ENCODE results near the gene ESPN. TPM values are rescaled to one million over a fixed set of nuclear protein-coding genes. Genes with fewer than 3 reads are reported as not detected.
"Not testable (repeated sequence)": the region's sequence is repeated elsewhere in the genome, so short reads cannot be mapped to it uniquely, and the experiment has no call there.

The ESPN gene
- total RNA-seq, 4 donors from 2014 or later, result 40.2 to 368 (median 157) TPM

- intact Hi-C loops (cut with DNase I; ENCODE audit: low total_unique reads), result no loop called here
- Histone ChIP-seq H3K4me1 (peaks cover 16 to 49% (median 46%) of the 10 kb centered on the region in 4 donors), H3K36me3 (no peaks in the 10 kb centered on the region), H3K9me3 (no peaks in the 10 kb centered on the region), H3K27me3 (peaks cover 67% of the 10 kb centered on the region), H3K27ac (peak overlapping the region in 2 of 4 donors; percentile 11 to 76), H3K4me3 (no peak overlapping the region)
- 70 to 77% methylated on average over 2 to 10 of the region's 10 CpGs for WGBS, 2 donors (ENCODE audit: low coverage in 1 of 2)
- TF ChIP-seq POLR2A (IDR thresholded peaks at IDR 0.05) (no peak), CTCF (IDR thresholded peaks at IDR 0.05) (no peak), EP300 (IDR thresholded peaks at IDR 0.05; ENCODE audit: low read depth) (no peak), POLR2AphosphoS5 (IDR thresholded peaks at IDR 0.05) (no peak)
- in situ Hi-C loops (cut with MboI; ENCODE audit: low pct_ligation_motif_present in 1 of 4, low pct_unique_long_range_greater_than_20kb in 1 of 4, low sequenced_read_pairs in 3 of 4), result no loop called here
- DNase-seq, result no peak
These were observed 2.4 kb downstream of the ESPN start for GRCh38 chr1:6426972-6427350.

DNA sequence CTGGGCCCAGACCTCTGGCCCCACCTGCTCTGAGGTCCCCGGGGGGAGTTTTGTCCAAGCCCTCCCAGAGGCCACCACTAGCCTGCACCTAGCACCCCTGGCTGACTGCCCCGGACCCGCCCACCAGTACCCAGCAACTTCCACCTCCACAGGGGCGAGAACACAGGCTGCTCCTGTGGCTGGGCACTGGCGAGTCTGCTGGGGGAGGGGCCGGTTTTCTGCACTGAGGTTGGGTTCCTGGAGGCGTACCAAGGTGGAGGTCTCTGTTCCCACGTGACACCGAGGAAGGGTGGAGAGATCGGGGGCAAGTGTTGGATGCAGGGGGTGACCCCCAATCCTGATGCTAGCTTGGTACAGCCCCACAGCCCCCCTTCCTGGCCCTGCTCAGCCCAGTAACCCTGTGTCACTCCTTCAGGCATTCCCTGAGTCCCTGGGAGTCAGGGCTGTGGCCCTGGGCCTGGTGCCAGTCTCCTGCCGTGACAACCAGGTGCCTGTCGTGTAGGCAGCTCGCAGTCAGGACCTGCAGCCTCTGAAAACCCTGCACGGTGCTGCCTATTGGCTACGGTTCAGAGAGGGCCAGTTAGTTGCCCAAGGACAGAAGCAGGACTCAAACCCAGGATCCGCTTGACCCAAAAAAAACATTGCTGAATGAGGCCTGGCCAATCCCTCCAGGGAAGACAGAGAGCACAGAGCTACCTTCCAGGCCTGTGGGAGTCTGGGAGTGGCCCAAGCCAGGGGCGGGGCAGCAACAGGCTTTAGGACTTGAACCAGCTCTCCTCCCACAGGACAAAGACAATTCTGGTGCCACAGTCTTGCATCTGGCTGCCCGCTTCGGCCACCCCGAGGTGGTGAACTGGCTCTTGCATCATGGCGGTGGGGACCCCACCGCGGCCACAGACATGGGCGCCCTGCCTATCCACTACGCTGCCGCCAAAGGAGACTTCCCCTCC, 3.1 kb downstream of the ESPN start:
- Histone ChIP-seq H3K27ac (peak overlapping the region; percentile 11 to 76 (median 50)), H3K4me3 (no peak overlapping the region), H3K36me3 (no peaks in the 10 kb centered on the region), H3K4me1 (peaks cover 16 to 49% (median 46%) of the 10 kb centered on the region in 4 donors), H3K27me3 (peaks cover 63% of the 10 kb centered on the region), H3K9me3 (no peaks in the 10 kb centered on the region)
- WGBS, 2 donors (ENCODE audit: low coverage in 1 of 2), result 54% methylated on average over 22 of the region's 26 CpGs; no CpG with 5 or more reads in 1 of the 2 donors
- in situ Hi-C loops (cut with MboI; ENCODE audit: low pct_ligation_motif_present in 1 of 4, low pct_unique_long_range_greater_than_20kb in 1 of 4, low sequenced_read_pairs in 3 of 4) (no loop called here), intact Hi-C loops (cut with DNase I; ENCODE audit: low total_unique reads) (no loop called here)
- TF ChIP-seq POLR2AphosphoS5 (IDR thresholded peaks at IDR 0.05), result no peak
- no peak for TF ChIP-seq POLR2A (IDR thresholded peaks at IDR 0.05)
- TF ChIP-seq CTCF (IDR thresholded peaks at IDR 0.05), result no peak
- TF ChIP-seq EP300 (IDR thresholded peaks at IDR 0.05; ENCODE audit: low read depth), result no peak
- DNase-seq, result peak; percentile 69

GRCh38 chr1:6428453-6428852, 3.9 kb downstream of the ESPN start:
- peak overlapping the region in 1 of 4 donors; percentile 76 for H3K27ac ChIP-seq
- DNase-seq; H3K9me3 ChIP-seq; H3K36me3 ChIP-seq; H3K4me3 ChIP-seq; intact Hi-C loops (cut with DNase I; ENCODE audit: low total_unique reads); in situ Hi-C loops (cut with MboI; ENCODE audit: low pct_ligation_motif_present in 1 of 4, low pct_unique_long_range_greater_than_20kb in 1 of 4, low sequenced_read_pairs in 3 of 4): not testable (repeated sequence)
- 62% methylated on average over 4 of the region's 6 CpGs; no CpG with 5 or more reads in 1 of the 2 donors for WGBS, 2 donors (ENCODE audit: low coverage in 1 of 2)
- peaks cover 57% of the 10 kb centered on the region for H3K27me3 ChIP-seq
- H3K4me1 ChIP-seq, result peaks cover 16 to 46% (median 43%) of the 10 kb centered on the region in 4 donors

DNA sequence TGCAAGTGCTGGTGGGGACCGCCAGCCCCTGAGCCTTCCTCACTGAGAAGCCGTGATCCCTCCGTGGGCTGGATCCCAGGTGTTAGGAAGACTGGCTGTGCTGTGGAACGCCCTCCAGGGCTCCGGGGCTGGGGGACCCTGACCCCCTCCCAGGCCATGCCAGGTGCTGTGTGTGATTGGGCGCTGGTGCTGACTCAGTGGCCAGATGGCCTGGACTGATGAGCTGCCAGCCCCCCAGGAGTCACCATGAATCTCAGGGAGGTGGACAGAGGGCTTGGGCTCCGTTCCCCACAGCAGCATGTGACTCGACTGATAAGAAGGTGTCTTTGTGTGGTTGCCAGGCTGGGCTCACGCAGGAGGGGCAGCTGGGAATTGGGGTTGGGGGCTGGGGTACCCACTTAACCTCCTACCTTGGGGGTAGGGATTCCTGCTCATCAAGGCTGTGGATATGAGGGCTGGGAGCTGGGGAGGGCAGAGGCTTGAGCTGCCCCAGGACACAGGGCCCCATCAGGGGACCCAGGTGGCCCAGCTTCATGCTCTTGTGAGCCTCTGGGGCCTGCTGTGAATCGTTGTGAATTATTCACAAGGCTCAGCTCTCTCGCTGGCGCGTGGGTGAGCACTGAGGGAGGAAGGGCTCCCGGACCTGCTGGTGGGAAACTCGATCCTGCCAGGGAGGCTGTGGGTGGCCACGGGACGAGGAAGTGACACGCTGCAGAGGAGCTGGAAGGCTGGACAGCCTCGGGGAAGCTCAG, 5.3 kb downstream of the ESPN start:
- H3K9me3 ChIP-seq; DNase-seq; H3K27ac ChIP-seq; in situ Hi-C loops (cut with MboI; ENCODE audit: low pct_ligation_motif_present in 1 of 4, low pct_unique_long_range_greater_than_20kb in 1 of 4, low sequenced_read_pairs in 3 of 4); H3K4me3 ChIP-seq; H3K36me3 ChIP-seq; intact Hi-C loops (cut with DNase I; ENCODE audit: low total_unique reads): not testable (repeated sequence)
- WGBS, 2 donors (ENCODE audit: low coverage in 1 of 2), result 67% methylated on average over 14 of the region's 19 CpGs; no CpG with 5 or more reads in 1 of the 2 donors
- H3K4me1 ChIP-seq, result peaks cover 9 to 35% (median 31%) of the 10 kb centered on the region in 4 donors
- peaks cover 44% of the 10 kb centered on the region for H3K27me3 ChIP-seq

DNA sequence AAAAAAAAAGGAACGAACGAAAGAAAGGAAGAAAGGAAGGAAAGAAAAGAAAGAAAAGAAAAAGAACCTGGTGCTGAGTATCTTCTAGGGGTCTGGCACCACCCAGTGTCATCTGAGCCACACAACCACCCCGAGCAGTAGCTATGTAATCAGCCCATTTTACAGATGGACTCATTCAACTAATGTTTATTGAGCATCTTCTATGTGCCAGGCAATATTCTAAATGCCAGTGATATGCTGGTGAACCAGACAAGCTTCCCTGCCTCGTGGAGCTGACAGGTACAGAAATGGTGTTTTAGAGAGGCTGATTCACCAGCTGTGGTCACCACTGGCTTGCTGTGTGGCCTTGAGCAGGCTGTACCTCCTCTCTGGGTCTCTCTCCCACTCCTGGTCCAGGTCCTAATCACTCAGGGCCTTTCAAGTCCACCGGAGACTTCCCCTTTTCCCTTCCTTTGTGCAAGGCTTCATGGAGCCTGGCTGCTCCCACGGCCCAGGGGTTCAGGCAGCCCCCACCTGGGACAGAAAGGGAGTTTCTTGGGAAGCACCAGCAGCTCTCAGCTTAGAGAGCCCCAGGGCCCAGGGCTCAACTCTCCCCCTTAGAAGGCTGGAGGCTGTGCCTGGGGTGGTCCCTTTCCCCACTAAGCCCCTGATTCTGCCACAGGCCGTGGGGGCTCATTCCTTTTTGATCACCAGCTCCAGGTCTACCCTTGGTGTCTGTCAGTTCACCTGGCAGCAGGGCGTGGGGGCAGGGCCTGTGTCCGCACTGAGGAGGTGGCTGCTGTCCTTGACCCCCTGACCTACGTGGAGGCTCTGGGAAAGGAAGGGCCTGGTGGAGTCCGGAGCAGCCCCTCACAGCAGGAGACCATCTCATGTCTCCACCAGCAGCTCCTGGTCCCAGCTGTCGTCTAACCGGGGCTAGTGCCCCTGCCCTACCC, 7.3 kb downstream of the ESPN start:
- WGBS, 2 donors (ENCODE audit: low coverage in 1 of 2), result 74 to 96% methylated on average over 3 to 13 of the region's 13 CpGs
- H3K4me3 ChIP-seq; in situ Hi-C loops (cut with MboI; ENCODE audit: low pct_ligation_motif_present in 1 of 4, low pct_unique_long_range_greater_than_20kb in 1 of 4, low sequenced_read_pairs in 3 of 4); H3K9me3 ChIP-seq; DNase-seq; H3K27ac ChIP-seq; H3K36me3 ChIP-seq; intact Hi-C loops (cut with DNase I; ENCODE audit: low total_unique reads): not testable (repeated sequence)
- H3K27me3 ChIP-seq, result peaks cover 23% of the 10 kb centered on the region
- H3K4me1 ChIP-seq, result peaks cover 0 to 18% (median 14%) of the 10 kb centered on the region in 4 donors

Measured in transverse colon (tissue), 4 donors.